Subcutaneous adipose tissue (tissue), 4 donors: ENCODE measurements around the gene HPSE2. TPM values are rescaled to one million over a fixed set of nuclear protein-coding genes. Genes with fewer than 3 reads are reported as not detected.

ENCODE experiments used
- CTCF ChIP-seq: fragments of 450-650 bp; IDR thresholded peaks from one replicate; pipeline ENCODE4 v1.5.1; 2016; ENCODE audit warnings: low read depth, mild to moderate bottlenecking, control low read depth, antibody characterized with exemption, moderate library complexity
- total RNA-seq, 4 donors: library from RNA; depleted of rRNA; stranded (reverse); fragments of >200 nt; gene quantifications; one replicate each; pipeline ENCODE4 v1.1.0, GENCODE V29; 2016

The HPSE2 gene
- total RNA-seq, 4 donors from 2014 or later, result 0.34 to 3.2 (median 0.71) TPM

DNA sequence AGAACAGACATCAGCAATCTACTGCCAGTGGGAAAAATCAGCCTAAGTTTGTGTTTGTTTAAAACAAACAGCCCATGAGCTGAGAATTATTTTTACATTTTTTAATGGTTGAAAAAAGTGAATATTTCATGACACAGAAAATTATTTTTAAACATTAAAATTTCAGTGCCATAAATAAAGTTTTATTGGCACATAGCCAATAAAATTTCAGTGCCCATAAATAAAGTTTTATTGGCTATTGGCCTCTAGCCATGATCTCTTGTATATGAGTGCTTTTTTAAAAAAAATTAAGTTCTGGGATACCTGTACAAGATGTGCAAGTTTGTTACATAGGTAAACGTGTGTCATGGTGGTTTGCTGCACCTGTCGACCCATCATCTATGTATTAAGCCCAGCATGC is 305.9 kb downstream of the HPSE2 start:
- TF ChIP-seq CTCF, result no peak

DNA sequence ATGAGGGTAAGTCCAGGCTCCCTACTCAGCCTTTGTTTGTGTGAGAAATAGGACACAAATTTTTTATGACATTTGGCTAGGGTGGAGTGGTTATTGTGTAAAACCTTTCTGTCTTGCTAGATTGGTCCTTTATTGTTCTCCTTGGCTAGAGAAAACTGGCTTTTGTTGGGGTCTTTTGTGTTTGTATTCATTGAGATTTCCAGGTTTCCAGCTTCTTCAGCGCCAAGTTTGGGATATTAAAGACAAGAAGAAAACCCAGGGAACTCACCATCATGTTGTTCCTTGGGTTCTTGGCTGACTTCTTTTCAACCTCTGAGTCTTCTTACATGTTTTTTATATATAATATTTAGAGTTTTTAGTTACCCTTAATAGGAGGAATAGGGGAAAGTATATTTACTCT is 310.0 kb downstream of the HPSE2 start:
- no peak for TF ChIP-seq CTCF

GRCh38 chr10:98924526-98924925 is 311.1 kb downstream of the HPSE2 start:
- TF ChIP-seq CTCF, result no peak

GRCh38 chr10:98921316-98921715 is 314.3 kb downstream of the HPSE2 start:
- TF ChIP-seq CTCF, result no peak

- TF ChIP-seq CTCF, result no peak
Measured at GRCh38 chr10:98920807-98921206, 314.8 kb downstream of the HPSE2 start.

GRCh38 chr10:98920360-98920759 is 315.3 kb downstream of the HPSE2 start:
- no peak for TF ChIP-seq CTCF

DNA sequence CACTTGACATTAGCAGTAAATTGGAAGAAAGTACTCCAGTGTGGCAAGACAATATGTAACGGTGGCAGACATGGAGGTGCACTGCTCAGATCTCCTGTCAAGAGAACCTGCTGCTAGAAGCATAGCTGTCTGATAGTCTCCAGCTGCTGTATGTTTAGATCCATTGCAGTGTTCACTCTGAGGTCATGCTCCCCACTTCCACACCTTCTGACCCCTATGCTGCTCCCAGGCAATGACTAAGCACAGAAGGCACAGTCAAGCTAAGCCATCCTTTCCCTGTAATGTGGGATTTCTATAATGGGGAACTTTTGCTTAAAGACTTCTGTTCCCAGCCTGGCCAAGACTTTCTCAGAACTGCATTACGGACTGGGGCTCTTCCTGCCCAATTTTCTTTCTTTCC is 315.8 kb downstream of the HPSE2 start:
- no peak for TF ChIP-seq CTCF
